HEK293T (cell line): ENCODE measurements around the gene C1QTNF9B.
"Not testable (repeated sequence)": the region's sequence is repeated elsewhere in the genome, so short reads cannot be mapped to it uniquely, and the experiment has no call there.

ENCODE experiments used
- CTCF ChIA-PET: fragments of 350-600 bp; formaldehyde crosslinking; extraction: SDS; loops from one replicate; lab custom pipeline; 2021; ENCODE audit warnings: antibody characterized with exemption, inconsistent platforms; lab: Yijun Ruan, JAX
- POLR2A ChIA-PET: fragments of 350-600 bp; formaldehyde crosslinking; extraction: SDS; loops from one replicate; lab custom pipeline; 2020; ENCODE audit warnings: antibody characterized with exemption, inconsistent platforms; lab: Yijun Ruan, JAX
- DNase-seq: peaks from one replicate; pipeline ENCODE4 v3.0.0; 2012; ENCODE audit warnings: mixed read lengths; ENCODE audit errors: extremely low spot score
- ARNT ChIP-seq: fragments of 450-650 bp; IDR thresholded peaks from 2 replicates; pipeline ENCODE4 v1.6.1; 2017; ENCODE audit warnings: mild to moderate bottlenecking
- BHLHE40 ChIP-seq: fragments of 450-650 bp; IDR thresholded peaks from 2 replicates; pipeline ENCODE4 v1.6.1; 2016; ENCODE audit warnings: mild to moderate bottlenecking, moderate library complexity, borderline replicate concordance
- CTBP1 ChIP-seq: fragments of 450-650 bp; IDR thresholded peaks from 2 replicates; pipeline ENCODE4 v1.6.1; 2016; ENCODE audit warnings: borderline replicate concordance
- ELF4 ChIP-seq: fragments of 450-650 bp; IDR thresholded peaks from 2 replicates; pipeline ENCODE4 v1.6.1; 2017; ENCODE audit warnings: antibody characterized with exemption
- FOXA1 ChIP-seq: fragments of 450-650 bp; IDR thresholded peaks from 2 replicates; pipeline ENCODE4 v1.6.1; 2016; ENCODE audit warnings: mild to moderate bottlenecking
- FOXK2 ChIP-seq: fragments of 450-650 bp; IDR thresholded peaks from 2 replicates; pipeline ENCODE4 v1.6.1; 2016; ENCODE audit warnings: mild to moderate bottlenecking
- FOXM1 ChIP-seq: fragments of 450-650 bp; IDR thresholded peaks from 2 replicates; pipeline ENCODE4 v1.6.1; 2017; ENCODE audit warnings: mild to moderate bottlenecking, borderline replicate concordance
- HDGF ChIP-seq: fragments of 450-650 bp; IDR thresholded peaks from 2 replicates; pipeline ENCODE4 v1.6.1; 2017; ENCODE audit warnings: antibody characterized with exemption, borderline replicate concordance
- L3MBTL2 ChIP-seq: fragments of 450-650 bp; conservative IDR thresholded peaks from 2 replicates; pipeline ENCODE4 v1.6.1; 2016; ENCODE audit warnings: mild to moderate bottlenecking
- LEF1 ChIP-seq: fragments of 450-650 bp; IDR thresholded peaks from 2 replicates; pipeline ENCODE4 v1.6.1; 2017; ENCODE audit warnings: mild to moderate bottlenecking, borderline replicate concordance
- NFRKB ChIP-seq: fragments of 450-650 bp; IDR thresholded peaks from 2 replicates; pipeline ENCODE4 v1.6.1; 2016; ENCODE audit warnings: mild to moderate bottlenecking, moderate library complexity
- PKNOX1 ChIP-seq: fragments of 450-650 bp; IDR thresholded peaks from 2 replicates; pipeline ENCODE4 v1.6.1; 2016
- SP1 ChIP-seq: fragments of 450-650 bp; IDR thresholded peaks from 2 replicates; pipeline ENCODE4 v1.6.1; 2017
- SUZ12 ChIP-seq: fragments of 450-650 bp; IDR thresholded peaks from 2 replicates; pipeline ENCODE4 v1.6.1; 2016; ENCODE audit warnings: mild to moderate bottlenecking
- TARDBP ChIP-seq: fragments of 450-650 bp; IDR thresholded peaks from 2 replicates; pipeline ENCODE4 v1.6.1; 2016
- ZNF384 ChIP-seq: fragments of 450-650 bp; IDR thresholded peaks from 2 replicates; pipeline ENCODE4 v1.6.1; 2016

The C1QTNF9B gene

GRCh38 chr13:23897452-23897919, at the start of gene C1QTNF9B:
Gene C1QTNF9B (minus strand): TSS chr13:23897502.
- POLR2A ChIA-PET, DNase-seq, CTCF ChIA-PET: not testable (repeated sequence)

- no peak for DNase-seq
- CTCF ChIA-PET: no interaction called here
- no peak for TF ChIP-seq LEF1
- TF ChIP-seq BHLHE40: no peak
- no peak for TF ChIP-seq PKNOX1
- TF ChIP-seq ARNT: no peak
- TF ChIP-seq FOXK2: no peak
- TF ChIP-seq CTBP1: no peak
- TF ChIP-seq SP1: no peak
- TF ChIP-seq SUZ12: no peak
- TF ChIP-seq L3MBTL2: no peak
- TF ChIP-seq FOXM1: no peak
- no peak for TF ChIP-seq FOXA1
- no peak for TF ChIP-seq HDGF
- TF ChIP-seq NFRKB: no peak
- TF ChIP-seq TARDBP: no peak
- TF ChIP-seq ELF4: no peak
- no peak for TF ChIP-seq ZNF384
- POLR2A ChIA-PET: no interaction called here
These were observed 49.6 kb upstream of the C1QTNF9B start for GRCh38 chr13:23946900-23947299.

DNA sequence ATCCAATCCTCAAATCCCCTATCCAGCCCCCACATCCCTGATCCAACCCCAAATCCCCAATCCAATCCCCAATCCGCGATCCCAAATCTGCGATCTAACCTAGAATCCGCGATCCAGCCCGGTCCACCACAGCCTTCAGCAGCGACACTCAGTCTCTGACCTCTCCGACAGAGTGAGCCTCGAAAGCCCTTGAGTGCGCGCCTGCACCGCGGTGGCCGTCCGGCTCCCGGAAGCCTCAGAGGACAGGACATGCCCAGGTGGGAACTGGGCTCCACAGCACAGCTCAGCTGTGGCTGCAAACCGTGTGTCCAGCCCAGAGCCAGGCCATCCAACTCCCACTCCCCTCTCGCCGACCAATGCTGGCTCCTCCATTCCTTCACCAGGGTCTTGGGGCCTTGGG, 48.8 kb upstream of the C1QTNF9B start:
- CTCF ChIA-PET: no interaction called here
- POLR2A ChIA-PET: no interaction called here
- no peak for DNase-seq
- TF ChIP-seq SP1: no peak
- TF ChIP-seq ZNF384: no peak
- TF ChIP-seq ELF4: no peak
- TF ChIP-seq L3MBTL2: no peak
- TF ChIP-seq ARNT: no peak
- TF ChIP-seq CTBP1: no peak
- no peak for TF ChIP-seq FOXA1
- TF ChIP-seq BHLHE40: no peak
- TF ChIP-seq HDGF: no peak
- no peak for TF ChIP-seq TARDBP
- no peak for TF ChIP-seq PKNOX1

- CTCF ChIA-PET: no interaction called here
These were observed 48.3 kb upstream of the C1QTNF9B start for GRCh38 chr13:23945612-23946011.

GRCh38 chr13:23941211-23941610, 43.9 kb upstream of the C1QTNF9B start:
- no peak for TF ChIP-seq TARDBP
- no peak for TF ChIP-seq ARNT
- no peak for TF ChIP-seq FOXK2
- no peak for TF ChIP-seq FOXA1
- no peak for TF ChIP-seq PKNOX1
- TF ChIP-seq NFRKB: no peak
- TF ChIP-seq LEF1: no peak
- TF ChIP-seq SUZ12: no peak
- TF ChIP-seq ELF4: no peak
- no peak for TF ChIP-seq FOXM1
- TF ChIP-seq HDGF: no peak
- no peak for TF ChIP-seq CTBP1
- TF ChIP-seq SP1: no peak
- TF ChIP-seq L3MBTL2: no peak
- TF ChIP-seq BHLHE40: no peak
- POLR2A ChIA-PET: no interaction called here
- DNase-seq: no peak
- CTCF ChIA-PET: interaction anchor here (0.7 kb wide), 1 partner anchor 111 kb away, joined by 3 read pairs; no protein-coding TSS in a partner anchor

More at GRCh38 chr13:23945612-23946011, 48.3 kb upstream of the C1QTNF9B start:
- no peak for DNase-seq
- no peak for TF ChIP-seq SUZ12
- no peak for TF ChIP-seq SP1
- TF ChIP-seq CTBP1: no peak
- TF ChIP-seq FOXM1: no peak
- TF ChIP-seq TARDBP: no peak
- TF ChIP-seq ARNT: no peak
- TF ChIP-seq BHLHE40: no peak
- TF ChIP-seq PKNOX1: no peak
- TF ChIP-seq ZNF384: no peak
- no peak for TF ChIP-seq L3MBTL2
- no peak for TF ChIP-seq FOXA1
- TF ChIP-seq ELF4: no peak
- no peak for TF ChIP-seq NFRKB
- TF ChIP-seq HDGF: no peak
- no peak for TF ChIP-seq FOXK2
- no peak for TF ChIP-seq LEF1
- POLR2A ChIA-PET: no interaction called here

- POLR2A ChIA-PET, CTCF ChIA-PET: not testable (repeated sequence)
These were observed 42.4 kb upstream of the C1QTNF9B start for GRCh38 chr13:23939666-23940065.

More at GRCh38 chr13:23939666-23940065, 42.4 kb upstream of the C1QTNF9B start:
- not testable (repeated sequence) for DNase-seq
